Lower lobe of right lung (tissue), 2 donors: ENCODE measurements around the gene ROBO1. TPM values are rescaled to one million over a fixed set of nuclear protein-coding genes. Genes with fewer than 3 reads are reported as not detected.

Experiments
- ATAC-seq, 2 donors: fragments of 200-7000 bp; cut with Tn5 transposase; one replicate each; pipeline ENCODE4 v1.9.1; 2020 to 2022; ENCODE audit warnings: mild to moderate bottlenecking in 2 of 2, moderate library complexity in 2 of 2
- DNase-seq: peaks from one replicate; pipeline ENCODE4 v3.0.0-alpha.2; 2020
- H3K27ac ChIP-seq: fragments of 200-600 bp; one replicate; pipeline ENCODE4 v1.8.0; 2022
- H3K27me3 ChIP-seq: fragments of 200-600 bp; one replicate; pipeline ENCODE4 v1.8.0; 2022; ENCODE audit warnings: low read depth
- H3K36me3 ChIP-seq: fragments of 200-600 bp; one replicate; pipeline ENCODE4 v1.8.0; 2022; ENCODE audit warnings: mild to moderate bottlenecking
- H3K4me1 ChIP-seq: fragments of 200-600 bp; one replicate; pipeline ENCODE4 v1.8.0; 2022
- H3K4me3 ChIP-seq: fragments of 200-600 bp; one replicate; pipeline ENCODE4 v1.8.0; 2022; ENCODE audit warnings: mild to moderate bottlenecking
- H3K9me3 ChIP-seq: fragments of 200-600 bp; one replicate; pipeline ENCODE4 v1.8.0; 2022
- CTCF ChIP-seq: fragments of 200-600 bp; IDR thresholded peaks from one replicate; pipeline ENCODE4 v1.8.0; 2022; ENCODE audit warnings: antibody characterized with exemption, mild to moderate bottlenecking
- intact Hi-C: fragments of 100-400 bp; cut with DNase I; formaldehyde crosslinking; loops from one replicate; pipeline ENCODE4 v1.11.0; 2022
- total RNA-seq: library from RNA; stranded (reverse); fragmentation: NEBNext Ultra II Directional; extraction: Animal tissue kit (Norgen Biotek cat#: 25700); gene quantifications from one replicate; pipeline ENCODE4 v1.2.1, GENCODE V29; 2021
- donor health status: DM: no; HTN: yes; CAD: no; lungs with severe emphysema.

The ROBO1 gene
- total RNA-seq, 1 donor from 2014 or later, result 14.8 TPM

- no peak for DNase-seq
Observed at GRCh38 chr3:78820542-78820941, 947.3 kb downstream of the ROBO1 start.

DNA sequence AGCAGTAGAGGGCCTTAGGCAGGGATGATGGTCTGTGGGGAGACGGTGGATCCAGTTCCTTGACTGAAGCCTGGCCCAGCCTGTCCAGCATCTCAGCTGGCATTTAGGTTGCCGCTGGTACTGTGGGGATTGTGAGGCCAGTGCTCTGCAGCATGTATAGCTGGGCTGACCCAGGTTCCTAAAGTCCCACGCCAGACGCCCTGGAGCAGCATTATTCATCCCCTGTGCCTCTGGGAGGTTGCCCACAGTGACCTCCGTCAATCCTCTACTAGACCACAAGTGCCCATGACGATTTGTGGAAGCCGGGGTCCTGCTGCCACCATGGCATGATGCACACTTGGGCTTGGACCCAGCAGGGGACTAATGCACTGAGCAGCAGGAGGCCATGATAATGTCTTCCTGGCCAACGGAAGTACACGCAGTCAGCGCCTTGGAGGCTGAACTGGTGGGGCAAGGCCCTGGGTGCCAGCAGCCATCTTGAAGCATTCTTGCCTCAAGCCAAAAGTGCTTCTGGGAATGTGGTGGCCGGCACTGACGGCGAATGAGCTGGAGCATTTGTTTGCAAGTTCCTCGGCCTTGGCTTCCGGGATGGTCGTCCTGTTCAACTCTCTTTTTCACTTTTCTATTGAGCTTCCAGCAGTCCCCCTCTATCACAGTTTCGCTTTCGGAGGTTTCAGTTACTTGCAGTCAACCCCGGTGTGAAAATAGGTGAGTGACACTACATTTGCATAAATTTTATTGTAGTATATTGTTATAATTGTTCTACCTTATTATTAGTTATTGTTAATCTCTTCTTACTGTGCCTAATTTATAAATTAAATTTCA is 949.4 kb downstream of the ROBO1 start:
- Histone ChIP-seq H3K9me3 (no peaks in the 10 kb centered on the region), H3K4me1 (no peaks in the 10 kb centered on the region), H3K36me3 (no peaks in the 10 kb centered on the region), H3K27ac (no peak overlapping the region), H3K27me3 (no peaks in the 10 kb centered on the region), H3K4me3 (no peak overlapping the region)
- ATAC-seq (peak in 1 of 2 donors; percentile 34), DNase-seq (no peak)
- intact Hi-C loops, result no loop called here
- no peak for TF ChIP-seq CTCF

More at GRCh38 chr3:78820542-78820941, 947.3 kb downstream of the ROBO1 start:
- Histone ChIP-seq H3K9me3 (no peaks in the 10 kb centered on the region), H3K36me3 (no peaks in the 10 kb centered on the region), H3K4me3 (no peak overlapping the region), H3K4me1 (no peaks in the 10 kb centered on the region), H3K27ac (no peak overlapping the region), H3K27me3 (no peaks in the 10 kb centered on the region)
- TF ChIP-seq CTCF, result no peak
- no peak for ATAC-seq
- intact Hi-C loops, result no loop called here

DNA sequence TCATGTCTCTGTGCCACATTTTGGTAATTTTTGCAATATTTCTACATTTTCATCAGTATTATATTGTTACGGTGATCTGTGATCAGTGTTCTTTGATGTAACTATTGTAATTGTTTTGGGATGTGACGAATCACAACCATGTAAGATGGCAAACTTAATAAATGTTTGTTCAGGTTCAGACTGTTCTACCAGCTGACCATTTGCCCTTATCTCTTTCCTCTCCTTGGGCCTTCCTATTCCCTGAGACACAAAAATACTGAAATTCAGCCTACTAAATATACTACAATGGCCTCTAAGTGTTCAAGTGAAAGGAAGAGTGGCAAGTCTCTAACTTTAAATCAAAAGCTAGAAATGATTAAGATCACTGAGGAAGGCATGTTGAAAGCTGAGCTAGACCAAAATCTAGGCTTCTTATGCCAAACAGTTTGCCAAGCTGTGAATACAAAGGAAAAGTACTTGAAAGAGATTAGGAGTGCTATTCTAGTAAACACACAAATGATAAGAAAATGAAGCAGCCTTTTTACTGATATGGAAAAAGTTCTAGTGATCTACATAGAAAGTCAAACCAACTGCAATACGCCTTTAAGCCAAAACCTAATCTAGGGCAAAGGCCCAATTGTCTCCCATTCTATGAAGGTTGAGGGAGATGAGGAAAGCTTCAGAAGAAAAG is 952.8 kb downstream of the ROBO1 start:
- H3K27ac ChIP-seq, result no peak overlapping the region
- no peak for DNase-seq
- ATAC-seq, result no peak
- H3K36me3 ChIP-seq, result no peaks in the 10 kb centered on the region
- no peak for TF ChIP-seq CTCF
- H3K9me3 ChIP-seq, result no peaks in the 10 kb centered on the region
- no peaks in the 10 kb centered on the region for H3K27me3 ChIP-seq
- no peak overlapping the region for H3K4me3 ChIP-seq
- no peaks in the 10 kb centered on the region for H3K4me1 ChIP-seq
- intact Hi-C loops, result no loop called here

- no peaks in the 10 kb centered on the region for H3K36me3 ChIP-seq
- intact Hi-C loops, result no loop called here
- no peaks in the 10 kb centered on the region for H3K4me1 ChIP-seq
- no peak for TF ChIP-seq CTCF
- H3K4me3 ChIP-seq, result no peak overlapping the region
- no peaks in the 10 kb centered on the region for H3K9me3 ChIP-seq
- no peak for DNase-seq
- H3K27me3 ChIP-seq, result no peaks in the 10 kb centered on the region
- no peak for ATAC-seq
- H3K27ac ChIP-seq, result no peak overlapping the region
Observed at GRCh38 chr3:78812166-78812565, 955.6 kb downstream of the ROBO1 start.

- no peak for TF ChIP-seq CTCF
- Histone ChIP-seq H3K9me3 (no peaks in the 10 kb centered on the region), H3K4me1 (no peaks in the 10 kb centered on the region), H3K36me3 (no peaks in the 10 kb centered on the region), H3K27ac (no peak overlapping the region), H3K27me3 (no peaks in the 10 kb centered on the region), H3K4me3 (no peak overlapping the region)
- intact Hi-C loops, result no loop called here
- ATAC-seq (no peak), DNase-seq (no peak)
Observed at GRCh38 chr3:78809966-78810365, 957.8 kb downstream of the ROBO1 start.
